Lower leg skin (tissue), 3 donors: ENCODE results near the gene C2orf69.

Source experiments
- POLR2A ChIP-seq, 2 donors: fragments of 450-650 bp; IDR thresholded peaks; one replicate each; pipeline ENCODE4 v1.6.1; 2016 to 2017; ENCODE audit warnings: antibody characterized with exemption in 2 of 2, mild to moderate bottlenecking in 1 of 2, moderate library complexity in 1 of 2
- TF ChIP-seq, protein P1 (sequence below), 3 donors: fragments of 450-650 bp; IDR thresholded peaks; one replicate each; pipeline ENCODE4 v1.5.1; 2016; ENCODE audit warnings: antibody characterized with exemption in 3 of 3, mild to moderate bottlenecking in 3 of 3, moderate library complexity in 2 of 3

DNA sequence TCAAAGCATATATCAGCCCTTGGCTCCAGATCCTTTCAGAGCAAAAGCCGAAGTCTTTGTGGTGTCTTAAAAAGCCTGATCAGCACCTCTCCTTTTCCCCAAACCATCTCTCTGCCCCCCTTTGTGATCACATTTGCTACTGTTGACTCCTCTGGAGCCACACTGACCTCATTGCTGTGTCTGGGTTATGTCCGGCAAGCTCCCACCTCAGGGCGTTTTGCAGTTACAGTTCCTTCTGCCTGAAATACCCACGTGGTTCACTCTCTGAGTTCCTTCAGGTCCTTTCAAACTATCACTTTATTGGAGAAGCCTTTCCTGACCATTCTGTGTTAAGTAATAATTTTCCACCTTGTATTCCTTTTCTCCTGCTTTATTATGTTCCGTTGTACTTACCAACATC, 11.8 kb downstream of the C2orf69 start:
- TF ChIP-seq, protein P1, sequence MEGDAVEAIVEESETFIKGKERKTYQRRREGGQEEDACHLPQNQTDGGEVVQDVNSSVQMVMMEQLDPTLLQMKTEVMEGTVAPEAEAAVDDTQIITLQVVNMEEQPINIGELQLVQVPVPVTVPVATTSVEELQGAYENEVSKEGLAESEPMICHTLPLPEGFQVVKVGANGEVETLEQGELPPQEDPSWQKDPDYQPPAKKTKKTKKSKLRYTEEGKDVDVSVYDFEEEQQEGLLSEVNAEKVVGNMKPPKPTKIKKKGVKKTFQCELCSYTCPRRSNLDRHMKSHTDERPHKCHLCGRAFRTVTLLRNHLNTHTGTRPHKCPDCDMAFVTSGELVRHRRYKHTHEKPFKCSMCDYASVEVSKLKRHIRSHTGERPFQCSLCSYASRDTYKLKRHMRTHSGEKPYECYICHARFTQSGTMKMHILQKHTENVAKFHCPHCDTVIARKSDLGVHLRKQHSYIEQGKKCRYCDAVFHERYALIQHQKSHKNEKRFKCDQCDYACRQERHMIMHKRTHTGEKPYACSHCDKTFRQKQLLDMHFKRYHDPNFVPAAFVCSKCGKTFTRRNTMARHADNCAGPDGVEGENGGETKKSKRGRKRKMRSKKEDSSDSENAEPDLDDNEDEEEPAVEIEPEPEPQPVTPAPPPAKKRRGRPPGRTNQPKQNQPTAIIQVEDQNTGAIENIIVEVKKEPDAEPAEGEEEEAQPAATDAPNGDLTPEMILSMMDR (IDR thresholded peaks at IDR 0.05) = no peak
- TF ChIP-seq POLR2A (IDR thresholded peaks at IDR 0.05) = no peak
